Duodenal mucosa (tissue), 2 donors: ENCODE results near the gene CFAP298.

Experiments
- H3K27ac ChIP-seq: one replicate; pipeline ENCODE4 v1.7.0; 2013; ENCODE audit warnings: low read depth, low read length
- H3K27me3 ChIP-seq, 2 donors: one replicate each; pipeline ENCODE4 v1.7.0; 2013; ENCODE audit warnings: low read length in 2 of 2, control low read depth in 1 of 2; ENCODE audit not compliant: insufficient read depth in 2 of 2, control insufficient read depth in 1 of 2
- H3K36me3 ChIP-seq, 2 donors: one replicate each; pipeline ENCODE4 v1.7.0; 2013; ENCODE audit warnings: low read length in 2 of 2, control low read depth in 1 of 2; ENCODE audit not compliant: insufficient read depth in 2 of 2, control insufficient read depth in 1 of 2
- H3K4me1 ChIP-seq, 2 donors: one replicate each; pipeline ENCODE4 v1.7.0; 2013; ENCODE audit warnings: low read length in 2 of 2, control low read depth in 1 of 2; ENCODE audit not compliant: insufficient read depth in 2 of 2, control insufficient read depth in 1 of 2
- H3K4me3 ChIP-seq, 2 donors: one replicate each; pipeline ENCODE4 v1.7.0; 2013; ENCODE audit warnings: low read length in 2 of 2, low read depth in 1 of 2
- H3K9ac ChIP-seq, 2 donors: one replicate each; pipeline ENCODE4 v1.7.0; 2013; ENCODE audit warnings: low read length in 2 of 2, low read depth in 1 of 2
- H3K9me3 ChIP-seq, 2 donors: one replicate each; pipeline ENCODE4 v1.7.0; 2013; ENCODE audit warnings: low read length in 2 of 2, control low read depth in 1 of 2; ENCODE audit not compliant: control insufficient read depth in 1 of 2

Gene CFAP298

GRCh38 chr21:32585042-32585710 lies 27.0 kb downstream of the CFAP298 start, which contains the start of gene TCP10L:
TCP10L (minus strand) TSS chr21:32585523; CDS start chr21:32584304, 1,219 bp downstream.
- Histone ChIP-seq H3K36me3 (no peaks in the 10 kb centered on the region), H3K4me1 (no peaks in the 10 kb centered on the region), H3K4me3 (no peak within 1 kb of the TSS), H3K9ac (no peak within 1 kb of the TSS), H3K9me3 (no peaks in the 10 kb centered on the region), H3K27ac (no peak within 1 kb of the TSS), H3K27me3 (no peaks in the 10 kb centered on the region)

- H3K4me3 ChIP-seq, result no peak overlapping the region
- H3K27me3 ChIP-seq, result no peaks in the 10 kb centered on the region
- no peaks in the 10 kb centered on the region for H3K4me1 ChIP-seq
- no peak overlapping the region for H3K27ac ChIP-seq
- H3K9me3 ChIP-seq, result no peaks in the 10 kb centered on the region
- no peaks in the 10 kb centered on the region for H3K36me3 ChIP-seq
- H3K9ac ChIP-seq, result no peak overlapping the region
Measured at GRCh38 chr21:32584472-32584871, 27.7 kb downstream of the CFAP298 start.

GRCh38 chr21:32581732-32582131 lies 30.4 kb downstream of the CFAP298 start:
- Histone ChIP-seq H3K4me1 (no peaks in the 10 kb centered on the region), H3K9me3 (no peaks in the 10 kb centered on the region), H3K4me3 (no peak overlapping the region), H3K36me3 (no peaks in the 10 kb centered on the region), H3K9ac (no peak overlapping the region), H3K27ac (no peak overlapping the region), H3K27me3 (no peaks in the 10 kb centered on the region)

- H3K27me3 ChIP-seq, result no peaks in the 10 kb centered on the region
- no peak overlapping the region for H3K9ac ChIP-seq
- H3K4me3 ChIP-seq, result no peak overlapping the region
- no peaks in the 10 kb centered on the region for H3K4me1 ChIP-seq
- H3K9me3 ChIP-seq, result no peaks in the 10 kb centered on the region
- H3K27ac ChIP-seq, result no peak overlapping the region
- no peaks in the 10 kb centered on the region for H3K36me3 ChIP-seq
Measured at GRCh38 chr21:32580949-32581348, 31.2 kb downstream of the CFAP298 start.

GRCh38 chr21:32578107-32578691 lies 34.0 kb downstream of the CFAP298 start:
- Histone ChIP-seq H3K27ac (no peak overlapping the region), H3K9me3 (no peaks in the 10 kb centered on the region), H3K36me3 (no peaks in the 10 kb centered on the region), H3K4me1 (no peaks in the 10 kb centered on the region), H3K27me3 (no peaks in the 10 kb centered on the region), H3K4me3 (no peak overlapping the region), H3K9ac (no peak overlapping the region)

GRCh38 chr21:32576011-32576410 lies 36.2 kb downstream of the CFAP298 start:
- no peaks in the 10 kb centered on the region for H3K9me3 ChIP-seq
- H3K36me3 ChIP-seq, result no peaks in the 10 kb centered on the region
- H3K4me1 ChIP-seq, result no peaks in the 10 kb centered on the region
- no peak overlapping the region for H3K27ac ChIP-seq
- no peaks in the 10 kb centered on the region for H3K27me3 ChIP-seq
- H3K9ac ChIP-seq, result no peak overlapping the region
- H3K4me3 ChIP-seq, result no peak overlapping the region

GRCh38 chr21:32574946-32575925 lies 36.9 kb downstream of the CFAP298 start:
- no peak overlapping the region for H3K9ac ChIP-seq
- H3K4me3 ChIP-seq, result no peak overlapping the region
- H3K9me3 ChIP-seq, result no peaks in the 10 kb centered on the region
- peaks cover 0 to under 1% of the 10 kb centered on the region in 2 donors for H3K4me1 ChIP-seq
- no peaks in the 10 kb centered on the region for H3K27me3 ChIP-seq
- H3K27ac ChIP-seq, result no peak overlapping the region
- no peaks in the 10 kb centered on the region for H3K36me3 ChIP-seq

- Histone ChIP-seq H3K36me3 (no peaks in the 10 kb centered on the region), H3K27ac (no peak overlapping the region), H3K4me1 (peaks cover 3 to 13% of the 10 kb centered on the region in 2 donors), H3K27me3 (no peaks in the 10 kb centered on the region), H3K9me3 (no peaks in the 10 kb centered on the region), H3K4me3 (peak overlapping the region; percentile 42 to 53), H3K9ac (no peak overlapping the region)
Measured at GRCh38 chr21:32572574-32573420, 39.4 kb downstream of the CFAP298 start.

GRCh38 chr21:32570456-32570855 lies 41.7 kb downstream of the CFAP298 start:
- H3K4me1 ChIP-seq, result peaks cover 3 to 13% of the 10 kb centered on the region in 2 donors
- H3K9me3 ChIP-seq, result no peaks in the 10 kb centered on the region
- no peak overlapping the region for H3K27ac ChIP-seq
- no peak overlapping the region for H3K4me3 ChIP-seq
- H3K27me3 ChIP-seq, result no peaks in the 10 kb centered on the region
- no peaks in the 10 kb centered on the region for H3K36me3 ChIP-seq
- H3K9ac ChIP-seq, result peak overlapping the region in 1 of 2 donors; percentile 12
